BJ (cell line): Measurements from ENCODE around the gene CDSN. TPM values are rescaled to one million over a fixed set of nuclear protein-coding genes. Genes with fewer than 3 reads are reported as not detected.

Experiments
- CTCF ChIA-PET: fragments of 350-600 bp; formaldehyde crosslinking; extraction: SDS; loops from one replicate; lab custom pipeline; 2021; ENCODE audit warnings: antibody characterized with exemption, inconsistent platforms; lab: Yijun Ruan, JAX
- POLR2A ChIA-PET: fragments of 300-600 bp; sonication (Branson Sonifier 250); formaldehyde crosslinking; extraction: SDS; loops from one replicate; lab custom pipeline; 2021; ENCODE audit warnings: antibody characterized with exemption; lab: Charles Lee
- DNase-seq: peaks from one replicate; pipeline ENCODE4 v3.0.0-alpha.2; 2011; ENCODE audit warnings: low read depth
- H3K27me3 ChIP-seq: 2 replicates; pipeline ENCODE4 v1.6.0; 2011; ENCODE audit warnings: low read length; ENCODE audit not compliant: control insufficient read depth, insufficient read depth
- H3K36me3 ChIP-seq: 2 replicates; pipeline ENCODE4 v1.5.1; 2011; ENCODE audit warnings: low read length; ENCODE audit not compliant: control insufficient read depth, insufficient read depth
- H3K4me3 ChIP-seq: 2 replicates; pipeline ENCODE4 v1.5.1; 2011; ENCODE audit warnings: low read depth, mild to moderate bottlenecking, control low read depth, low read length
- CTCF ChIP-seq: IDR thresholded peaks from 2 replicates; pipeline ENCODE4 v1.5.1; 2011; ENCODE audit warnings: low read depth, mild to moderate bottlenecking, control low read depth, inconsistent platforms, low read length, moderate library complexity; ENCODE audit not compliant: insufficient read depth
- polyA plus RNA-seq: library from polyadenylated mRNA; depleted of rRNA; stranded (reverse); fragments of >200 nt; gene quantifications from 2 replicates; pipeline ENCODE4 v1.2.3, GENCODE V29; 2011

CDSN gene
- polyA plus RNA-seq, 1 experiment: not detected

GRCh38 chr6:31121131-31121790, 1.0 kb upstream of the CDSN start:
- TF ChIP-seq CTCF: no peak
- Histone ChIP-seq H3K4me3 (no peak overlapping the region), H3K27me3 (no peaks in the 10 kb centered on the region), H3K36me3 (no peaks in the 10 kb centered on the region; the same call in 1 of the 2 replicates)
- DNase-seq: no peak
- CTCF ChIA-PET: interaction anchor here (0.8 to 2.4 kb wide), 4 partner anchors 34 to 206 kb away, joined by 3 to 7 read pairs (median 4); no protein-coding TSS in a partner anchor
- POLR2A ChIA-PET: no interaction called here

- Histone ChIP-seq H3K4me3 (no peak overlapping the region), H3K36me3 (no peaks in the 10 kb centered on the region; the same call in 1 of the 2 replicates), H3K27me3 (no peaks in the 10 kb centered on the region)
- CTCF ChIA-PET: interaction anchor here (0.8 to 6.6 kb wide), 6 partner anchors 9 to 74 kb away, joined by 3 to 33 read pairs (median 4); no protein-coding TSS in a partner anchor
- no peak for TF ChIP-seq CTCF
- no peak for DNase-seq
- POLR2A ChIA-PET: no interaction called here
These were observed 2.1 kb downstream of the CDSN start for GRCh38 chr6:31118178-31118577.

DNA sequence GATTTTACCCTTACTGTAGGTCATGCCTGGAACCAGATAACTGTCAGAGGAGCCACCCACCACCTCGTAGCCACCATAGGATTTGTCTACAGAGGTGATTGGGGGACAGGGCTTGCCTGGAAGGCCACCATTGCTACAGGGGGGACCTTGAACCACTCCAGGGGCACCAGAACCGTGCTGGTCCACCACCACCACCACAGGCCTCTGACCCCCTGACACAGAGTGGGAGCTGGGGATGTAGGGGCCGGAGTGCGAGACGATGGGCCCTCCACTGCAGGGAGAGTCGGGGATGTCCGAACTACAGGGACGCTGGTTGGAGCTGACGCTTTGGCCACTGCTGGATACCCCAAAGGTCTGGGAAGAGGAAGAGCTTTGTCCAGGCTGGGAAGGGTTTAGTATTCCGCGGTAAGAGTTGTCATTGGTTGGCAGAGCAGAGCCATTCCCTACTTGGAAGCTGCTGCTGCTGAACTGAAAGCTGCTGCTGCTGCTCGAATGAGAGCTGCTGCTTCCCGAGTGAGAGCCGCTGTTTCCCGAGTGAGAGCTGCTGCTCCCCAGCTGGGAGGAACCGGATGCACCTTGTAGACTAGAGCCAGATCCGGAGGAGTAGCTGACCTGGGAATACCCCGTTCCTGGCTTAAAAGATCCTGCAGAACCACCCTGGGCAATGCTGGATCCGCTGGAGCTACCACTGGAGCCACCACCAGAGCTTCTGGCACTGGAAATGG, 3.4 kb downstream of the CDSN start:
- CTCF ChIA-PET: interaction anchor here (0.8 to 6.6 kb wide), 8 partner anchors 9 to 49 kb away, joined by 3 to 33 read pairs (median 14); partner anchors contain the start of gene PSORS1C2
- POLR2A ChIA-PET: interaction anchor here (0.7 kb wide), 1 partner anchor 299 kb away, joined by 3 read pairs; no protein-coding TSS in a partner anchor
- no peak for DNase-seq
- Histone ChIP-seq H3K27me3 (no peaks in the 10 kb centered on the region), H3K4me3 (no peak overlapping the region), H3K36me3 (no peaks in the 10 kb centered on the region; the same call in 1 of the 2 replicates)
- TF ChIP-seq CTCF: no peak

DNA sequence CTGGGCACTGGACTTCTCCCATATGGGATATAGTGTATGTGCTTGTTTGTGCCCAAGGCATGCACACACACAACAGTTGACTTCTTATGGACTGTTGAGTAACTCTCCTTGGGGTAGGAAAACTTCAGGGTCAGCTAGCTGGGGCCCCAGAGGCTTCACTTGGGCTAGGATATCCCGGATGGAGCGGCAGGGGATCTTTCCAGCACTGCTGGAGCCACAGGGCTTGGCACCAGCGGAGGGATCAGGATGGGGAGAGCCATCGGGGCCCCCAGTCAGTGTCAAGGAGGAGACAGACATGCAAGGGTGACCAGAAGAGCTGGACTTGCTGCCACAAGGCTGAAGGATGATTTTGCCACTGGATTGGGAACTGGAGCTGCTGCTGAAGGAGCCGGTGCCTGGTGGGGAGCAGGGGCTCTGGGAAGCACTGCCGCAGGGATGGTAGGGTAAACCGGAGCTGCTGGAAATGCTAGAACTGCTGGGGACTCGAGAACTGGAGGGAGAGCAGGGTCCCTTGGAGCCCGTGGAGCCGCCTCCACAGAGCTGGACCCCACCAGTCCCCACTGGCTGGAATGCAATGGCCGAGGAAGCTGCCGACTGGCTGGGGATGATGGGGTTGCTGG, 4.2 kb downstream of the CDSN start:
- ChIA-PET POLR2A (no interaction called here), CTCF (interaction anchor here (1.0 to 6.6 kb wide), 7 partner anchors 10 to 200 kb away, joined by 3 to 33 read pairs (median 18); no protein-coding TSS in a partner anchor)
- H3K4me3 ChIP-seq: no peak overlapping the region
- no peaks in the 10 kb centered on the region; the same call in 1 of the 2 replicates for H3K36me3 ChIP-seq
- H3K27me3 ChIP-seq: no peaks in the 10 kb centered on the region
- no peak for DNase-seq
- TF ChIP-seq CTCF: no peak
